ENCODE measurements around the gene EIF4G3. TPM values are rescaled to one million over a fixed set of nuclear protein-coding genes. Genes with fewer than 3 reads are reported as not detected.

EIF4G3 gene
- total and polyA plus RNA-seq, 9 of the 15 experiments (the other 6 are each of a cell fraction or from before 2014, with no cell fraction given), result 6.7 to 40.5 (median 32.1) TPM

DNA sequence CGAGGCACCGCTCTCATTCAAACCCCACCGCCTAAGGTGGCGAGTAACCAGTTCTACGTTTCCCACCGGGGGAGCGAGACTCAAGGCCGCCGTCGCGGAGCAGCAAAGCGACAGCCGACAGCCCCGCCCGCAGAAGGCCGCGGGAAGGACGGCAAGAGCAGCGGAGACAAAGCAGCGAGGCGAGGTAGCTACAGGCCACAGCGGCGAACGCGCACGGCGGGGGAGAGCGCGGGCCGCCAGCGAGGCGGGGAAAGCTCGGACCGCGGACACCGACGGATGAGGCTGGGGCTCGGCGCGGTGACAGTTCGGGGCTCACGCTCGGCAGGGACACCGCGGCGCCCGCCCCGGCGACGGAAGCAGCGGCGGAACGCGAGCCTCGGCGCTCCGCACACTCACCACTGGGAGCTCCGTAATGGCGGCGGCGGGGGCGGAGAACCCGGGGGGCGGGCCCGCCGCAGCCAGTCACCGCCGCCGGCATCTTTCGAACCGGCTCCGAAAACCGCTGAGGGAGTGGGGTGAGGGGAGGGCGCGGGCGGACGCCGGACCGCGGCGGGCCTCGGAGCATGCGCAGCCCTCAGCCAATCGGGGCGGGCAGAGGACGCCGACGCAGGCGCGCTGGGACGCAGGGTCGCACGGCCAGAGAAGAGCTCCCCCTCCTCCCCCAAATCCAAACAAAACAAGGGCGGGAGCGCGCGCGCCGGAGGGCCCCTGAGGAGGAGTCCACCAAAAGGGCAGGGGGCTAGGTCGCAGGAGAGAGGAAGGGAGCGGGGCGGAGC, 390.3 kb downstream of the EIF4G3 start (continued):
- TF ChIP-seq DIDO1 (tag; IDR thresholded peaks at IDR 0.05; ENCODE audit: low read depth) (no peak), RCOR1 (IDR thresholded peaks at IDR 0.05; ENCODE audit: borderline replicate concordance in 1 of 2, low read depth in 2 of 2, low read length in 2 of 2) (peak in 1 of 2 experiments; percentile 68; a peak in 1 of 4 replicates), NFE2 (IDR thresholded peaks at IDR 0.05; ENCODE audit: low read depth) (0 out of 2 replicates have a peak, but pooled peaks have one; percentile 16), ZNF644 (tag; IDR thresholded peaks at IDR 0.05; ENCODE audit: low read depth) (no peak), TBP (optimal IDR thresholded peaks at IDR 0.05; ENCODE audit: low read depth, low read length) (peak; percentile 70), ZNF561 (CRISPR knock-in tag; conservative IDR thresholded peaks at IDR 0.05) (no peak), GTF2A2 (tag; IDR thresholded peaks at IDR 0.05) (no peak), SMARCE1 (IDR thresholded peaks at IDR 0.05) (no peak), BRF2 (IDR thresholded peaks at IDR 0.05; ENCODE audit: borderline replicate concordance, insufficient read depth, insufficient read length) (no peak), WHSC1 (IDR thresholded peaks at IDR 0.05; ENCODE audit: low read length) (no peak), HEY1 (CRISPR knock-in tag; IDR thresholded peaks at IDR 0.05; ENCODE audit: borderline replicate concordance) (no peak), EWSR1 (IDR thresholded peaks at IDR 0.05; ENCODE audit: borderline replicate concordance, low read depth, partially characterized antibody) (no peak), ZFP1 (CRISPR knock-in tag; IDR thresholded peaks at IDR 0.05) (no peak), ZSCAN32 (CRISPR knock-in tag; IDR thresholded peaks at IDR 0.05) (no peak)
- TF ChIP-seq, protein P1, sequence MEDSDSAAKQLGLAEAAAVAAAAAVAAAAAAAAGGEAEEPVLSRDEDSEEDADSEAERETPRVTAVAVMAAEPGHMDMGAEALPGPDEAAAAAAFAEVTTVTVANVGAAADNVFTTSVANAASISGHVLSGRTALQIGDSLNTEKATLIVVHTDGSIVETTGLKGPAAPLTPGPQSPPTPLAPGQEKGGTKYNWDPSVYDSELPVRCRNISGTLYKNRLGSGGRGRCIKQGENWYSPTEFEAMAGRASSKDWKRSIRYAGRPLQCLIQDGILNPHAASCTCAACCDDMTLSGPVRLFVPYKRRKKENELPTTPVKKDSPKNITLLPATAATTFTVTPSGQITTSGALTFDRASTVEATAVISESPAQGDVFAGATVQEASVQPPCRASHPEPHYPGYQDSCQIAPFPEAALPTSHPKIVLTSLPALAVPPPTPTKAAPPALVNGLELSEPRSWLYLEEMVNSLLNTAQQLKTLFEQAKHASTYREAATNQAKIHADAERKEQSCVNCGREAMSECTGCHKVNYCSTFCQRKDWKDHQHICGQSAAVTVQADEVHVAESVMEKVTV (CRISPR knock-in tag; IDR thresholded peaks at IDR 0.05), result no peak

Measured in K562 (cell line).